Glutamatergic neuron (in vitro differentiated cells): ENCODE measurements around the gene LTA. TPM values are rescaled to one million over a fixed set of nuclear protein-coding genes. Genes with fewer than 3 reads are reported as not detected.

Source experiments
- DNase-seq: peaks from one replicate; pipeline ENCODE4 v3.0.0; 2022
- H3K27ac Mint-ChIP-seq: one replicate; pipeline ENCODE4 v1.8.0; 2020; ENCODE audit warnings: mild to moderate bottlenecking, mixed read lengths, inconsistent platforms; ENCODE audit not compliant: unreplicated experiment
- H3K27me3 Mint-ChIP-seq: one replicate; pipeline ENCODE4 v1.8.0; 2020; ENCODE audit warnings: mild to moderate bottlenecking, moderate library complexity, mixed read lengths, inconsistent platforms; ENCODE audit not compliant: unreplicated experiment
- H3K36me3 Mint-ChIP-seq: one replicate; pipeline ENCODE4 v1.8.0; 2020; ENCODE audit warnings: mild to moderate bottlenecking, mixed read lengths, inconsistent platforms; ENCODE audit not compliant: unreplicated experiment
- H3K4me1 Mint-ChIP-seq: one replicate; pipeline ENCODE4 v1.8.0; 2020; ENCODE audit warnings: mild to moderate bottlenecking, low read depth, mixed read lengths, inconsistent platforms; ENCODE audit not compliant: unreplicated experiment
- H3K4me3 Mint-ChIP-seq: one replicate; pipeline ENCODE4 v1.8.0; 2020; ENCODE audit warnings: mild to moderate bottlenecking, mixed read lengths, inconsistent platforms; ENCODE audit not compliant: unreplicated experiment
- H3K9me3 Mint-ChIP-seq: one replicate; pipeline ENCODE4 v1.8.0; 2020; ENCODE audit warnings: mild to moderate bottlenecking, moderate library complexity, mixed read lengths, inconsistent platforms; ENCODE audit not compliant: unreplicated experiment
- CTCF ChIP-seq: fragments of 200-600 bp; sonication (generic); IDR thresholded peaks from one replicate; pipeline ENCODE4 v1.5.0; 2021; ENCODE audit not compliant: partially characterized antibody, unreplicated experiment
- total RNA-seq: library from RNA; stranded (reverse); fragmentation: NEBNext Ultra II Directional; extraction: Animal tissue kit (Norgen Biotek cat#: 25700); gene quantifications from one replicate; pipeline ENCODE4 v1.2.1, GENCODE V29; 2021; ENCODE audit not compliant: unreplicated experiment

The LTA gene
- total RNA-seq, 1 donor from 2014 or later, result not detected

GRCh38 chr6:31614684-31615578 lies 42.8 kb downstream of the LTA start, which contains the start of gene AIF1:
TSS of gene AIF1 (plus strand) at chr6:31615234. CDS start at chr6:31615330, 96 bp downstream.
- Mint-ChIP-seq H3K27me3 (no peaks in the 10 kb centered on the region), H3K27ac (peak within 1 kb of the TSS; percentile 59), H3K4me3 (no peak within 1 kb of the TSS), H3K4me1 (peaks cover 5% of the 10 kb centered on the region), H3K36me3 (no peaks in the 10 kb centered on the region), H3K9me3 (peaks cover 2% of the 10 kb centered on the region)
- no peak for TF ChIP-seq CTCF
- no peak for DNase-seq

DNA sequence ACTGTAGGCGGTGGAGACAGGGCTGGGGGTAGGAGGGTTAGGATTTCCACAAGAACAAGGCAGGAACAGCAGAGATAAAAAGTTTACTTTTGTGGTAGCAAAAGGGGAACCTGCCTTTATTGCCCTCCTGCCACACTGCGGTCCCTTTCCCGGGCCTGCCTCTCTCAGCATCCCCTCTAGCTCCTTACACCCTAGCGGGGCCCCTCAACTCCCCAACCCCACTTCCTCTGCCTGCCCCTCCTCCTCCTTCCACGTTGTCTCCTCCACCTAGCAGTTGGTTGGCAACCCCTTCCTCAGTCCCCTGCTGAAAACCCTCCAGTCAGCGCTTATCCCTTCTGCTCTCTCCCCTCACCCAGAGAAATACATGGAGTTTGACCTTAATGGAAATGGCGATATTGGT lies 43.7 kb downstream of the LTA start:
- DNase-seq, result no peak

GRCh38 chr6:31617010-31617409 lies 44.9 kb downstream of the LTA start:
- Mint-ChIP-seq H3K9me3 (peaks cover 4% of the 10 kb centered on the region), H3K4me3 (peak overlapping the region; percentile 3), H3K36me3 (no peaks in the 10 kb centered on the region), H3K27me3 (peaks cover 6% of the 10 kb centered on the region), H3K27ac (no peak overlapping the region), H3K4me1 (peaks cover 5% of the 10 kb centered on the region)
- TF ChIP-seq CTCF, result no peak
- no peak for DNase-seq

More for the DNA sequence above, 43.7 kb downstream of the LTA start:
- Mint-ChIP-seq H3K4me1 (peaks cover 5% of the 10 kb centered on the region), H3K27me3 (no peaks in the 10 kb centered on the region), H3K4me3 (no peak overlapping the region), H3K27ac (no peak overlapping the region), H3K36me3 (no peaks in the 10 kb centered on the region), H3K9me3 (peaks cover 2% of the 10 kb centered on the region)
- TF ChIP-seq CTCF, result no peak

GRCh38 chr6:31619805-31620585 lies 47.9 kb downstream of the LTA start:
- Mint-ChIP-seq H3K4me3 (peak overlapping the region; percentile 95), H3K27me3 (peaks cover 6% of the 10 kb centered on the region), H3K9me3 (peaks cover 4% of the 10 kb centered on the region), H3K27ac (peak overlapping the region; percentile 99), H3K36me3 (peaks cover 4% of the 10 kb centered on the region), H3K4me1 (peaks cover 20% of the 10 kb centered on the region)
- TF ChIP-seq CTCF, result no peak
- peak; percentile 89 for DNase-seq
